Dedifferentiated amniotic fluid mesenchymal stem cell (primary cell): Measurements from ENCODE around the gene GPR6.

Source experiments
- DNase-seq: peaks from one replicate; pipeline ENCODE4 v3.0.0-alpha.2; 2016; ENCODE audit errors: extremely low spot score

The GPR6 gene, protein sequence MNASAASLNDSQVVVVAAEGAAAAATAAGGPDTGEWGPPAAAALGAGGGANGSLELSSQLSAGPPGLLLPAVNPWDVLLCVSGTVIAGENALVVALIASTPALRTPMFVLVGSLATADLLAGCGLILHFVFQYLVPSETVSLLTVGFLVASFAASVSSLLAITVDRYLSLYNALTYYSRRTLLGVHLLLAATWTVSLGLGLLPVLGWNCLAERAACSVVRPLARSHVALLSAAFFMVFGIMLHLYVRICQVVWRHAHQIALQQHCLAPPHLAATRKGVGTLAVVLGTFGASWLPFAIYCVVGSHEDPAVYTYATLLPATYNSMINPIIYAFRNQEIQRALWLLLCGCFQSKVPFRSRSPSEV

DNA sequence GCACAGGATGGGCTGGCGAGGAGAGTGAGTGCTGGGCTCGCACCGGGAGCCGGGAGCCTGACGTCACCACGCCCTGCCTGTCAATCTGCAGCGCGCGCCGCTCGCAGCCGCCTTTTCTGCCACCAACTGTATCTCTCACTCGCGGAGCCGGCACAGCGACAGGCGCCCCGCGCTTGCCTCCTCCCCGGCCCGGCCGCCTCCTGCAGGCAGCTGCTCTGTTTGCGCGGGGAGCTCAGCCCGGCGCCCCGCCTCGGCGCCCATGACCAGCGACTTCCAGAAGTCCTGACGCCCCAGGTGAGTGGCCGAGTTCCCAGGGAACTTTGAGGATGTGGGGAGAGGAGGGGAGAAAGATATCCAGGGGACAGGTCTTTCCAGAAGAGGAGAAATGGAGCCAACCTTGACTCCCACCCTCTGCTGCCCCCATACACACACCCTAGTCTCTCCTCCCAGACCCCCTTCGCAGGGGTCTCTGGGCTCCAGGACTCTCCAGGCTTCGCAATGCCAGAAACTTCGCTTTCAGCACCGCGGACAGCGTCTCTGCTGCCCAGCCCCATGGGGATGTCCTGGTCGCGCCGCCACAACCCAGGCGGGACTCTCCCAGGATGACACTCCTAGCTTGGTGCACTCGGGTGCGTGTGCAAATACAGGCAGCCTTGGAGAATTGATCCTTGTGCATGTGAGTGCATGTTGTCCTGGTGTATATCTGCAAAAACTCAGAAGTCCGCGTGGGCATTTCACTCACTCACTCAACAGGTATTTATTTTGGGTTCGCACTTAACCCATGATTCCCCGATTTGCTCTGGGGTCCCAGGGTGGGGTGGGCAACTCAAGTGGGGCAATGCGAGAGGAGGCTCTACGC, at the start of gene GPR6:
TSS of gene GPR6 (plus strand) at position 138 of the 859 bp plus-strand sequence. CDS start 802 bp downstream, outside the sequence.
- no peak for DNase-seq

DNA sequence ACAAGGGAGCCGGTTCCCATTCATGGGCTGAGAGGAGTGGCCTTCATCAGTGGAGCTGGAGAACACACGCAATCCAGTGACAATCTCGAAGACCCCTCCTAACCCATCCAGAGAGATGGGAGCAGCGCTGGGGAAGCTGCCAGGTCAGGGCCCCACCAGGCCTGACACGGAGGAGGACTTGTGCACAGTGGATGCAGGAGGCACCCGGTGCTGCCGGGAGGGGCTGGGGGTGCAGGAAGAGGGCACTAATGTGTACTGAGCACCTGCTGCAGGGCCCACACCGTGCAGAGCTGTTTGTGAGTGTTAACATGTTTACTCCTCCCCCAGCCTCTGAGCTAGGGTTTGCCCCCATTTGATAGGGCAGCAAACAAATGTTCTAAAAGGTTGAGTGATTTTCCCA, 43.8 kb upstream of the GPR6 start:
- DNase-seq = no peak

DNA sequence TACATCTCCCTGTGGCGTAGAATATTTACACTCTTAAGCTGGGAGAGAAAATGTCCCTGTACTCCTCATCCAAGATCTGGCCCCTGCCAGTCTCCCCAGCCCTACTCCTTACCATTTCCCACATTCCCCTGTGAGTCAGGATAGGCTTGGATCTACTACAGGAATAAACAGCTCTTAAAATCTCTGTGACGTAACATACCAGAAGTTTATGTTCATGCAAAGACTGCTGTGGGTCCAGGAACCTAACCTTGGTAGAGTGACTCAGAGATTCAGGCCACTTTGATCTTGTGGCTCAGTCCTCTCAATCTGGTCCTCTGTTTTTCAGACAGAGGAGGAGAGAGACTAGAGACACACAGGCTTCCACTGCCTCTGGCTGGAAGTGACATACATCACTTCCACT, 38.5 kb upstream of the GPR6 start:
- DNase-seq = no peak

DNA sequence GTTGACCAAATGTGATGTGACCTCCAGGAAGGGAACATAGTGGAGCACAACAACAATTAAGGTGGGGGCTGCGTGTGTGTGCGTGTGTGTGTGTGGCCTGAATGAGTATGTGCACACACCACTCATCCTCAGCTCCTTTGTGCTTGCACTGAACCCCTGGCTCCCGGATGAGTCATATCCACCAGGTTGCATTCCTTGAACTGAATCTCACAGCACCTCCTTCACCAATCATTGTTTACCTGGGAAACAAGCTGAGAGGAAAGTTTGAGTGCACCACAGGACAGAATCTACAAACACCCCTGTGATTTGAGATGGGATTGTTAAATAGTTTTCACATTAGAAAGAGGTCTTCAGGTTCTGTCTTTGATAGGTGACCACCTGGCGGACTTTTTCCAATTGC, 33.7 kb upstream of the GPR6 start:
- DNase-seq = no peak

DNA sequence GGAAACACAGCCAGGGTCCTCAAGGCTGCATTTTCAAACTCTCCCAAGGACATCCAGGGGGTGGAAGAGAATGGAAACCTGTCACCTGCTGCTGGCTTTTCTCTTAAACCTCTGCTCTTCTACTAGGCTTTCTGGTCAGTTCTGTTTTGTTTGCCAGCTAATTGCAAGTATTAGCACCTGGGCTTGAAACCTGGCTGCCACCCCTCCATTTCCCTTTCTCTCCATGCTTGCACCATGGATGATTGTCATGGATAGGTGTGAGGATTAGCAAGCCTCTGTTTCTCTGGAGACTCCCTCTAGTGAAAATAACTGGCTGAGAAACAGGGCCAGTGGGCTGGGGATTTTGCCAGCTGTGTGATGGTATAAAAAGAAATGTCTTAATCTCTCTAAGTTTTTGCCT, 33.0 kb upstream of the GPR6 start:
- DNase-seq = no peak

DNA sequence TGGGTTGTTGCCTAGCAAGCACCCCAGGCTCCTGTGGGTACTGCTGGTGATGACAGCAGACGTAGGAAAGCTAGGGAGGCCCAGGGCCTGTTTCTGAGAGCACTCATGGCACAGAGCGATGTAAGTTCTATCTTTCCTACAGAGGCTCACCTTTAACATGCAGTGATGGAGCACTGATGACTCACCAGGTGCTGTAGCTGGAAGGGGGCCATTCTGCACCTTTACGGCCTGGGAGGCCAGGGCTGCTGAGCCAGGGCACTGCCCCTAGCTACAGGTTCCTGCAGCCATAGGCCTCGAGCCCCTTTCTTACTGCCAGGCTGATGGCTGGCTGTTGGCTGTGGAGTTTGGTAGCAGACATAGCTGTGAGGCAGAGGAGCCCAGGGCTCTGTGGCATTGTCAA, 31.1 kb upstream of the GPR6 start:
- no peak for DNase-seq

DNA sequence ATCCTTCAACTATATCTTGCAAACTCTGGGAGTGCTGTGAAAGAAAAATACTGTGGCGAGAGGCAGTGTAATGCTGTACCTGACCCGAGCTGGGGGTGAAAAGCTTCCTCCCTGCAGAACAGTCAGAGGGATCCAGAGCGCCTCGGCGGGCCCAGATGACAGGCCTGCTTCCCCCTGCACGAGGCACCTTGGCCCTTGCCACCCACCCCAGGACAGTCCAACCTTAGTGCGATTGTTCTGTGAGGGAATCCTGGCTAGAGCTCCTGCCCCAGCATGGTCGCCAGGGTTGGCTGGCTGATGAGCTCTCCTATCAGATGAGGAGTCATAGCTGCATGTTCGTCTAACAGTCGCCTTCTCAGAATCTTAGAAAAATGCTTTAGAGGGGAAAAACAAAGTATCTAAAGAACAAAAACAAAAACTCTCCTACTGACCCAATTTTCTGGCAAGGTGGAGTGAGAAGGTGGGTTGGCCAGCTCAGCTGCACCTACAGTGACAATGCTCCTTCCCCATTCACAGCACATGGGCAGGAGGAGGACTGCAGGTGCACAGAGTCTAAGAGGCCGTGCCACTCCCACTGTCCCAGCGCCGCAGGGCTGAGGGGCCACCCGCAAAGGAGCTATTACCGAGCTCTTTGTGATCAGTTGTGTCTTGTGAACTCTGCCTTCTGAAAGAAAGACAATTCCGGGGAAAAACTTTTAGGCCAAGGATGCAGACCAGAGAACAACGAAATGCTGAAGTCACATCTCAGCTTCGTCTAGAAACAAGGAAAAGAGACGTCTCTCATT, 28.6 kb upstream of the GPR6 start:
- DNase-seq = no peak

DNA sequence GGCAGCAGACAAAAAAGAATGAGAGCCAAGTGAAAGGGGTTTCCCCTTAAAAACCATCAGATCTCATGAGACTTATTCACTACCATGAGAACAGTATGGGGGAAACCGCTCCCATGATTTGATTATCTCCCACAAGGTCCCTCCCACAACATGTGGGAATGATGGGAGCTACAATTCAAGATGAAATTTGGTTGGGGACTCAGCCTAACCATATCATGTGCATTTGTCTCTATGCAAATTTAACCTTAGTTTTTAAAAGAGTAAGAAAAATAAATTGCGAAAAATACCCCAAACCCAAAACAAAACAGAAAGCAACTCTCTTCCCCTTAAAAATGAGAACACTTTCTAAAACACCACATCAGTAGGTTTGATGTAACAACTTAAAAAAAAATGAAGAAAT, 22.6 kb upstream of the GPR6 start:
- DNase-seq = no peak

DNA sequence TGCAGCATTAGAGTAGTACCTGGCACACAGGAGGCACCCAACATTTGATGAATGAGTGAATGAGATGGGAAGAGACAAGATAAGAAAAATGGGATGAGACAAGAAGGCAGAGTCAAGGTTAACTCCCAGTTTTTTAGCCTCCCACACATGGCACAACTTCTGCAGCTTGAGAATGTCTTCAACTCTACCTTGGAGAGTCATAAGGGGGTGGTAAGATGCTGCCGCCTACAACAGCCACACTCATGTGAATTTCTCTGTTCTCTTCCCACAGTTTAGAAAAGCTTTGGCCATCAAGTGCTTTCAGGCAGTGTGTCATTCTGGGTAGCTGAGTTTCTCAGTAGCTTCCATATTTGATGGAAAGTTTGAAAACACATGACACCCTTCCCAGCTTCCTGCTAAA, 19.5 kb upstream of the GPR6 start:
- DNase-seq = no peak

DNA sequence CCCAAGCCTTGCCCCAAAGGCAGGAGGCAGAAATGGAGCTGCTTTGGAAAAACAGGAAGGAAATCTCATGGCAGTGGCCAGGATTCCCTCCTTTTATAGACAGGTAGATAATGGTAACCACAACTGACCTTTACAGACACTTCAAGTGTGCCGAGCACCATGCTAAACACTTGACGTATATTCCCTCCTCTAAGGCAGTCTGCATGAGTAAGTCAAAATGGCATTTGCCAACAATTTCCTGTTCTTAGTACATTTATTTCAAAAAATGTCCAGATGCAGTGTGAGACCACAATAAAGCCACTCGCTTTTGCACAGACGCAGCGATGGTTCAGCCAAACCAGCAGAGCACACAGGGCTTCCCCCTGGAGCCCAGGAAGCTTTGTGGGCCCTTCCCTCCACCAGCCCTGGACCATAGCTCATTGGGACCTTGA, 16.5 kb upstream of the GPR6 start:
- DNase-seq = no peak

DNA sequence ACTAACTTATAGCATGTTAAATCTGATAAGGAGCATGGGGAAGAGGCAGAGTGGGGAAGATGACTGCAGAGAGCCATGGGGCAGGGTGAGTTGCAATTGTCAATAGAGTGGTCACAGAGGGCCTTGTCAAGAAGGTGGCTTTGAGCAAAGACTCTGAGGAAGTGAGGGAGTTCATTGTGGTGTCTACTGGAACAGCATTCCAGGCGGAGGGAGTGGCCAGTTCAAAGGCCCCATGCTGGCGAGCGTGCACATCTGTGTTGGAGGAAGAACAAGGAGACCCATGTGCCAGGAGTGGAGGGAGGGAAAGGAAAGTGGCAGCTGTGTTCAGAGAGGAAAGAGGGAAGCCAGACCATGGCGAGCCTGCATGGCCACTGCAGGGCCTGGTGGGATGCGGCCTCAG, 15.8 kb upstream of the GPR6 start:
- DNase-seq = no peak

DNA sequence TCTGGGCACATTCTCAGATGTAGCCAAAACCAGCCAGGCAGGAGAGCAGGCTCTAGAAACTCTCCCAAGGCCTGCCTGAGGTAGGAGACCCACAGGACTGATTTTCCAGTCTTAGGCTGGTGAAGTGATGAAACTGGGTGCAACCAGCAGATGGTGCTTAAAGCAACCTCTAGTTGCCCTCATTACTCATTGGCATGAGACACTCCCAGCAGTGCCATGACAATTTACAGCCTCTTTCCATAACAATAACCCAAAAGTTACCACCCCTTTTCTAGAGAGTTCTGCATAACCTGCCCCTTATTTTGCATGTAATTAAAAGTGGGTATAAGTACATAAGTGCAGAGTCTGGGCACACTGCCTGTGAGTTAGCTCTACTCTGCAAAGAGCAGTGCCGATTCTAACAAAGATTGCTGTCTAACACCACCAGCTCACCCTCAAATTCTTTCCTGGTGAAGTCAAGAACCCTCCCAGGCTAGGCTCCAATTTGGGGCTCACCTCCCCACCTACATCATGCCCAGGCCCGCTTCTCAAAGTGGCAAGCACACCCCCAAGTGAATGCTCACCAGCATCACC, 14.4 kb upstream of the GPR6 start:
- no peak for DNase-seq

DNA sequence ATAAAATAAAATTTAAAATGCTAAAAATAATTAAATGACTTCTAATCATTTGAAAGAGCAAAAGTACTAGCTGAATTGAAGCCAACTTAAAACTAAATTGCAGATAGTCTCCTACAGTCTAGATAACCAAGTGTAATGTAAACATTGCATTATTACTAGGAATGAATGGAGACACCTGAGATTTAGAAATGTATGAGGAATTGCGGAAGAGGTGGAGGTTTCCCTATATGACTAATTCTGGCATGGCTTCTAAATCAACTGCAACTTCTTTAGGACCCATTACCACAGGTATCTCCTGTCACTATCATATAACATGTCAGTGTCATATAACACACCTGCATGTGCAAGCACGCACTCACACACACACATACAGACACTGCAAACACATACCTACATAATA, 13.2 kb upstream of the GPR6 start:
- DNase-seq = no peak

DNA sequence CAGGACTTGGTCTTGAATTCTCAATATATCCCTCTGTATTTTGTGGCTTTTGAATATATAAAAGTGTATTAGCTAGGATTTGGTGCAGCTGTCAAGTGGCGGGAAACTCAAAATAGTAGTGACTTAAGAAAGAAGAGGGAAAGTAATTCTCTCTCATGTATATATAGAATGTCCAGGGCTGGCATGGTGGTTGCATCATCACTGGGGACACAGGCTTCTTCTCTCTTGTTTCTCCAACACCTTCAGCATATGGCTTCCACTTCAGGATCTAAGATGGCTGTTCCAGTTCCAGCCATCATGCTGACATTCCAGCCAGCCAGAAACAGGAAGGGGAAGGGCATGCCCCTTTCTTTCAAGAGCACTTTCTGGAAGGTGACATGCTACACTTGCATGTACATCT, 11.8 kb upstream of the GPR6 start:
- no peak for DNase-seq

DNA sequence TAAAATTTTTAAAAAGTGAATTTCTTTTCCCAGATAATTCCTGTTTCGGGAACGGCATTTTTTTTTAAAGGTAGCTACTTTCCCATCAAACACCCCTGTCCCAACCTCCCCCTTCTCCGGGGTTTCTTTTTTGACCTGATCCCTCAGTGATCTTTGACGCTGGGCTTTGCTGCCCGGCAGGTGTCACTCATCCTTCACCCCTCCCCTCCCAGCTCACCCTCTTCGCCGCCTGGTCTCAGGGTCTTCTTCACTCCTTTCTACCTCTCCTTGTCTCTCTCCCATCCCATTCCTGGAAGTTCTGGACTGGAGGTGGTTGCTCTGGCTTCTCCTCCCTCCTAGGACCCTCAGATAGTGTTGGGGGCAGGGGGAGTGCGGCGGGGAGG, 329 bp upstream of the GPR6 start:
- DNase-seq = no peak

DNA sequence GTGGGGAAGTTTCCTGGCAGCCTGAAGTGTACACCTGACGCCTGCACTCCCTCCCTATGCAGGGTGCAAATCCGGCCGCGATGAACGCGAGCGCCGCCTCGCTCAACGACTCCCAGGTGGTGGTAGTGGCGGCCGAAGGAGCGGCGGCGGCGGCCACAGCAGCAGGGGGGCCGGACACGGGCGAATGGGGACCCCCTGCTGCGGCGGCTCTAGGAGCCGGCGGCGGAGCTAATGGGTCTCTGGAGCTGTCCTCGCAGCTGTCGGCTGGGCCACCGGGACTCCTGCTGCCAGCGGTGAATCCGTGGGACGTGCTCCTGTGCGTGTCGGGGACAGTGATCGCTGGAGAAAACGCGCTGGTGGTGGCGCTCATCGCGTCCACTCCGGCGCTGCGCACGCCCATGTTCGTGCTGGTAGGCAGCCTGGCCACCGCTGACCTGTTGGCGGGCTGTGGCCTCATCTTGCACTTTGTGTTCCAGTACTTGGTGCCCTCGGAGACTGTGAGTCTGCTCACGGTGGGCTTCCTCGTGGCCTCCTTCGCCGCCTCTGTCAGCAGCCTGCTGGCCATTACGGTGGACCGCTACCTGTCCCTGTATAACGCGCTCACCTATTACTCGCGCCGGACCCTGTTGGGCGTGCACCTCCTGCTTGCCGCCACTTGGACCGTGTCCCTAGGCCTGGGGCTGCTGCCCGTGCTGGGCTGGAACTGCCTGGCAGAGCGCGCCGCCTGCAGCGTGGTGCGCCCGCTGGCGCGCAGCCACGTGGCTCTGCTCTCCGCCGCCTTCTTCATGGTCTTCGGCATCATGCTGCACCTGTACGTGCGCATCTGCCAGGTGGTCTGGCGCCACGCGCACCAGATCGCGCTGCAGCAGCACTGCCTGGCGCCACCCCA, 1.2 kb downstream of the GPR6 start:
- no peak for DNase-seq

DNA sequence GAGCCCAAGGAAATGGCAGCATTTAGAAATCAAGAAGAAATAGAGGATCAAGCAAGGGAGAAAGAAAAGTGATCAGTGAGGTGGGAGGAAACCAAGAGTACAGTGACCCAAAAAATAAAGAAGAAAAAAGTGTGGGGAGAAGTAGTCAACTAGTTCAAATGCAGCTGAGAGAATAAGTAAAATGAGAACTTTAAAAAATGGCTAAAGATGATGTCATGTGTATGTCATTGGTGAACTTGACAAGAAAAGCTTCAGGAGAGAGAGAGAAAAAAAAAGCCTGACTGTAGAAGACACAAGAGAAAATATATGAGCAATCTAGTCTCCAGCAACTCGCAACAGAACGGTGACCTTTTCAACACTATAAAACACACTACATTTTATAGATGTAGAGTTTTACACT, 6.3 kb downstream of the GPR6 start:
- no peak for DNase-seq

DNA sequence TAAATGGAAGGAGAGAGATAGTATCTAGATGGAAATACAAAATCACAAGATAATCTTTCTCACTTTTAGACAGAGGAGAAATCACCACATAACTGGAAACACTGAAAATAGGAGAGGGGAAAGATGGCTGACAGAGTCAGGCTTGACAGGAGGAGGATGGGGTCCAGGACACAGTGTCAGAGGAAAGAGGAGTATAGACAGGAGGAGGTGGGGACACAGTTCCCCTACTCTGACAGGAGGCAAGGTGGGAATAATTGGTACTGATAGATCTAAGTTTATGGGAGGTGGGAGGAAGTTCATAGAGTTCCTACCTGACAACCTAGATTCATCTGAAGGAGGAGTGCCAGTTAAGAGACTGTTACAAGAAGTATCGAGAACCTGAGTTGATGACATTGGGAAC, 9.1 kb downstream of the GPR6 start:
- DNase-seq = no peak

DNA sequence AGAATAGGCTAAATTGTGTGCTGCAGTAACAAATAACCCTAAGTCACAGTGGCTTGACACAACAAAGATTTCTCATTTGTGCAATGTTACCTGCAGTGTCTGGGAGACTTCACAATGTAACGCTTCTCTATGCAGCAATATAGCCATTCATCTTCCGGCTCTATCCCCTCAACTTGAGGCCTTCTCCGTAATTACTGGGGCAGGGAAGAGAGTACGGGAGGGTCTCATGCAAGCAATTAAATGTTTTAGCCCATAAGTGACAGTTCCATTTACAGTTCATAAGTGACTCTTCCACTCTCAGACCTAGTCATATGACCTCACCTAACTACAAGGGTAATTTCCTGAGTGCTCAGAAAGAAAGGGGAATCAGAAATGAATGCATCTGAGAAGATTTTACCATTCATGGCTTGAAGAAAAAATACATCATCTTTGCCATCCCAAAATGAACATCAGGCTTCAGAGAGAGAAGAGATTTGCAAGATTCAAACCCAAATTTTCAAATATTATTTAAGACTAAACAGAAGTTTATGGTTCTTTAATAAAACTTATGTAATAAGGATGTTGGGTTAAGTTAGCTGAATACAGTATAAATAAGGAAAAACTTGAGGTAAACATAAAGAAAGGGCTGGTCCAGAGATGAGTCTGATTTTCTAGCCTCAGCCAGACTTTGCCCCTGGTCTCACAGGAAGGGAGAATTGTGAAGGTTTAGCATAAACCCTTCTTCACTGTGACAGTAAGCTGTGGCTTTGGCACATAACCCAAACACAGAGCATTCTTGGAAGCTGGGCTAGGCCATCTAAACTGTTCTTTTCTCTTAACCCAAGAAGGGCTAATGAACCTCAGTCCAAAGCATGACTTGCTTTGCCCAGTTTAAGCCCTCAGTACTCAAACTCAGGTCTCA, 13.3 kb downstream of the GPR6 start:
- no peak for DNase-seq

DNA sequence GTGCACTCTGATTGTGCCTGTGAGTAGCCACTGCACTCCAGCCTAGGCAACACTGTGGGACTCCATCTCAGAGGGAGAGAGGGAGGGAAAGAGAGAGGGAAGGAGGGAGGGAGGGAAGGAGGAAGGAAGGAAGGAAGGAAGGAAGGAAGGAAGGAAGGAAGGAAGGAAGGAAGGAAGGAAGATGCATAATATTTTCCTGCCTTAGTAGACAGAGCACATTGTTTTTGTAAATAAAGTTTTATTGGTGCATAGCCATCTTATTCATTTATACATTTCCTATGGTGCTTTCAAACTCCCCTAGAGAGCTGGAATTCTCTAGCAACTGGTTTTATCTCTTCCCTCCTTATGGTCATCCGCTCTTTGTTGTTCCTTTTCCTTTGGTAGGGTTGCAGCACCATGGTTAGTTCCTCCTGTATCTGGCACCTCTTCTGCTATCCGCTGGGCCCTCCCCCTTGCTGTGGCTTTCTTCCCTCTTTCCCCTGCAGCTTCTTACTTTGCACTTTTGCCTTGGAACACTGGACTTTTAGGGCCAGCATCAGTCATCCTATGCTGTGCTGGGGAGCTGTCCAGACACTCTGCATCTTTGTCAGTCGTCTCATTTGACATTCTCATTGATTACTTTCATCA, 20.2 kb downstream of the GPR6 start:
- DNase-seq = no peak
